ENCODE data around the gene METTL16. TPM values are rescaled to one million over a fixed set of nuclear protein-coding genes. Genes with fewer than 3 reads are reported as not detected.
A peak's percentile ranks its signal among the peaks of the same experiment; 100 is the strongest.
"Not testable (repeated sequence)": the region's sequence is repeated elsewhere in the genome, so short reads cannot be mapped to it uniquely, and the experiment has no call there.

Gene METTL16, protein sequence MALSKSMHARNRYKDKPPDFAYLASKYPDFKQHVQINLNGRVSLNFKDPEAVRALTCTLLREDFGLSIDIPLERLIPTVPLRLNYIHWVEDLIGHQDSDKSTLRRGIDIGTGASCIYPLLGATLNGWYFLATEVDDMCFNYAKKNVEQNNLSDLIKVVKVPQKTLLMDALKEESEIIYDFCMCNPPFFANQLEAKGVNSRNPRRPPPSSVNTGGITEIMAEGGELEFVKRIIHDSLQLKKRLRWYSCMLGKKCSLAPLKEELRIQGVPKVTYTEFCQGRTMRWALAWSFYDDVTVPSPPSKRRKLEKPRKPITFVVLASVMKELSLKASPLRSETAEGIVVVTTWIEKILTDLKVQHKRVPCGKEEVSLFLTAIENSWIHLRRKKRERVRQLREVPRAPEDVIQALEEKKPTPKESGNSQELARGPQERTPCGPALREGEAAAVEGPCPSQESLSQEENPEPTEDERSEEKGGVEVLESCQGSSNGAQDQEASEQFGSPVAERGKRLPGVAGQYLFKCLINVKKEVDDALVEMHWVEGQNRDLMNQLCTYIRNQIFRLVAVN
- 10 to 100 TPM; 19.7 to 21.3 TPM for total RNA-seq

DNA sequence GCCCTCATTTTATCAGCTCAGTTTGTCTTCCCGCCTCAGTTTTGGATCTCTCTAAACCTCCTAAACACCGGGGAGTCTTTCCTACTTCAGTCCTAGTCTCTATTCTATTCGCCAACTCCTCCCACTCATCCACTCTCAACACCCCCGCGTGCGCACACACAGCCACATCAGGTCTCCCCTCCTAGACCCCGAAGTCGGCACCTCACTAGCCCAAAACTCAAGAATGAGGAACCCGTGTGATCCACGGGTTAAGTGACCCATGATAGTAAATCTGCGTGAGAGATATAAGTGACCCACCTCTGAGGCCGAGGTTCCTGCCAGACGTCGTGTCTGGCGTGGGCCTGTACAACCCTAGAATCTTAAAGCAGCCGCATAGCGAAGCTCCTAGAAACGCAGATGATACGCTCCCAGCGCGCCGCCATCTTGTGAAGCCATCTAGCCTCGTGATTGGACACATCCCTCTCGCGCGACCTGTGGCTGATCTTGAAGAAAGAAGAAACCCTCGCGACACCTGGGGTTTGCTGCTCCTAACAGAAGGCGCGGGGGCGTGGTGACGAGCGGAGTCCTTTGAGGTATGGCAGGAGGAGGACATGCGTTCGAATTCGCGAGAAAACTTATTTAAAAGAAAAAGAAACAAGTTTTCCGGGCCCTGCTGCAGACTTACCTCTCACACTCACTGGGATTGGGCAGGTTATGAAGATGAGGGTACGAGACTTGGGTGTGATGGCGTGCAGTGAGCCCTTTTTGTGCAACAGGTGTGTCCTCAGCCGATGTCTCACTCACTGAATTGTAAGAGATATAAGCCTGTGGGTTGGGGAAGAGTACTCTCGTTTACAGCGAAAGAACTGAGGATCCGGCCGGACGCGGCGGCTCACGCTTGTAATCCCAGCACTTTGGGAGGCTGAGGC is at the start of gene METTL16:
METTL16 (minus strand) TSS at position 427 of the 908 bp plus-strand sequence. CDS start 9,557 bp downstream, outside the sequence.
- Mint-ChIP-seq H3K4me3 (no peak within 1 kb of the TSS), H3K27me3 (no peaks in the 10 kb centered on the region), H3K9me3 (no peaks in the 10 kb centered on the region), H3K27ac (no peak within 1 kb of the TSS), H3K36me3 (ENCODE audit: low read depth) (peaks cover 12% of the 10 kb centered on the region), H3K4me1 (peaks cover 15% of the 10 kb centered on the region)
- CTCF ChIA-PET = interaction anchor here (0.6 to 1.7 kb wide), 6 partner anchors 10 to 325 kb away, joined by 3 to 8 read pairs (median 4); no protein-coding TSS in a partner anchor
- POLR2A ChIA-PET = interaction anchor here (0.7 to 3.2 kb wide), 18 partner anchors 9 to 795 kb away, joined by 3 to 22 read pairs (median 4); partner anchors contain the start of genes PAFAH1B1 and TSR1
- peak; percentile 99 for DNase-seq

DNA sequence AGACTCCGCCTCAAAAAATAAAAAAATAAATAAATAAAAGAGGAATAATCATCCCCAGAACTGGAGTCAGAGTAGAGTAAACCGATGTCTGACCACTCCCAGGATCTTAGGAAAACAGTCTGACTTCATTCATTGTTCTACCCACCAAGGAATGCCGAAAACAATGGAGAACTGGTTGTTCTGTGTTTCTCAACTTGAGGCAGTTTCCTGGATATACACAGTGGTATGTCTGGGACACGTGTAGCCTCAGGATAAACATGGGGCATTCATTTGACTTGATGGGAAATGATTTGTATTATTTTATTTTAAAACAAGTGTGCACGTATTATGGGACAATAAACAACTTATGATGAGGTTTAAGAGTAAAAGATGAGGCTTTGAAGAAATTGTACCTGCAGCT is 49.0 kb upstream of the METTL16 start:
- no peaks in the 10 kb centered on the region for H3K9me3 Mint-ChIP-seq
- no peak overlapping the region for H3K4me3 Mint-ChIP-seq
- POLR2A ChIA-PET = no interaction called here
- H3K27ac Mint-ChIP-seq = no peak overlapping the region
- no peak for DNase-seq
- no peaks in the 10 kb centered on the region for H3K36me3 Mint-ChIP-seq (ENCODE audit: low read depth)
- CTCF ChIA-PET = no interaction called here
- H3K4me1 Mint-ChIP-seq = peaks cover 6% of the 10 kb centered on the region
- H3K27me3 Mint-ChIP-seq = peaks cover 7% of the 10 kb centered on the region

DNA sequence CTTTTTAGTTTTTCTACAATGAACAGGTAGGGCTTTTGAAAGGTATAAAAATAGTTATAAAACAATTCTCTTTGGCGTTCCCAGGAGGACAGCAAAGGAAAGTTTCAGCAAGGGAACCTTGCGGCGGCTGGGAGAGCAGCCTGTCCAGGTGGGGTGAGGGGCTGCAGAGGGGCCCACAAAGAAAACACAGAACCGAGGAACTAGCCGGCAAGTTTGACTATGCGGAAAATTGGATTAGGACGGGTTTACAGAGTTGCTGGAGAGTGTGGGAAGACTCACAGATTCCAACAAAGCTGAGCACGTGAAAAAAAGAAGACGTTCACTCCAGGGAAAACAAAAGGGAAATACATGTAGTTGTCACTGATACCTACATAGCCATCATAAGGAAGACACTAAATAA is 40.2 kb upstream of the METTL16 start:
- Mint-ChIP-seq H3K9me3 (no peaks in the 10 kb centered on the region), H3K27ac (no peak overlapping the region), H3K36me3 (ENCODE audit: low read depth) (no peaks in the 10 kb centered on the region), H3K4me1 (no peaks in the 10 kb centered on the region), H3K27me3 (peaks cover 7% of the 10 kb centered on the region), H3K4me3 (no peak overlapping the region)
- CTCF ChIA-PET = no interaction called here
- POLR2A ChIA-PET = no interaction called here
- DNase-seq = no peak

DNA sequence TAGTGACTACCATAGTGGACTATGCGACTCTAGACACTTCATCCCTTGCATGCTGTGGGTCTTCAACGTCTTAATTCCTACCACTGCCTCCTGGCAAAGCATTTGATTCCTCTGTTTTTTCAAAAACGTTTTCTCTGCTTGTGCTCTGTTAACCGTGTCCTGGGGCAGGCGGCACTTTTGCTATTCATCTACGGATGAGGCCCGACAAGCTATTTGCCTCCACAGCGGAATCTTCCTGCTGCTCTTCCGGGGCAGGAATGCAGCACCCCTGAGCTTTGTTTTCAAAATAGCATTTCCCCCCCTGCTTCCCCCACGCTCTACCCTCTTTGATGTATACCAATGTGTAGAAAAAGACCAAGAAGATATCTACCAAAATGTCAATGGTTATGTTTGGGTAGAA is 39.8 kb upstream of the METTL16 start:
- H3K27me3 Mint-ChIP-seq = peaks cover 7% of the 10 kb centered on the region

DNA sequence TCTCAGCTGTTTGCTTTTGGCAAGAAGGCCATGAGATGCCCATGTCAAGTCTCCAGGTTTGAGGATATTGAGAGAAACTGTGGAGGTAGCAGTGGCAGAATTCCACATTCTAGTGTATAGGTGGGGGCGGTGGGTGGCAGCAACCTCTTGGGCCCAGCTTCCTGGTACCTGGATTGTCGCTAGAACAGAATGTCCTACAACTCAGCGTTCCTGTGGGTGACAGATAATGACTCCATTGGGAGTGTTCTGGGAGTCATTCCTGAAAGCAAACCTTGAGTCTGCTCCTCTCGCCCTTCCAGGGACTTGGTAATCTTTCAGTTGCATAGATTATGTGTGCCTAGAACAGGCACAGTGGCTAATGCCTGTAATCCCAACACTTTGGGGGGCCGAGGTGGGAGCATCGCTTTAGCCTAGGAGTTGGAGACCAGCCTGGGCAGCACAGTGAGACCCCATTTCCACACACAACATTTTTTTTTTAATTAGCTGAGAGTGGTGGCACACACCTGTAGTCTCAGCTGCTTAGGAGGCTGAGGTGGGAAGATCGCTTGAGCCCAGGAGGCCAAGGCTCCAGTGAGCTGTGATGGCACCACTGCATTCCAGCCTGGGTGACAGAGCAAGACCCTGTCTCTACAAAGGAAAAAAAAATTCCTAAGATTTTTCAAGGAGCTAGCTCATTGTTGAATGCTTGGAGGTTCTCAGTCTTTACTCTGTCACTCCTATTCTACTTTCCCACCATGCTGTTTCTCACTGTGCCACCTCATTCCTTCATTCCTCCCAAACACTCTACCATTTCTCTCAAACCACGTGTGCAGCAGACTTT is 37.9 kb upstream of the METTL16 start:
- Mint-ChIP-seq H3K4me3 (no peak overlapping the region), H3K27me3 (peaks cover 5% of the 10 kb centered on the region), H3K9me3 (no peaks in the 10 kb centered on the region), H3K4me1 (no peaks in the 10 kb centered on the region), H3K36me3 (ENCODE audit: low read depth) (no peaks in the 10 kb centered on the region), H3K27ac (no peak overlapping the region)
- POLR2A ChIA-PET = no interaction called here
- DNase-seq = no peak
- CTCF ChIA-PET = interaction anchor here (0.6 to 0.7 kb wide), 2 partner anchors 91 to 158 kb away, joined by 3 read pairs; no protein-coding TSS in a partner anchor

More for the DNA sequence above, 39.8 kb upstream of the METTL16 start:
- Mint-ChIP-seq H3K9me3 (no peaks in the 10 kb centered on the region), H3K4me3 (no peak overlapping the region), H3K4me1 (no peaks in the 10 kb centered on the region), H3K27ac (no peak overlapping the region), H3K36me3 (ENCODE audit: low read depth) (no peaks in the 10 kb centered on the region)
- no peak for DNase-seq
- ChIA-PET POLR2A (no interaction called here), CTCF (no interaction called here)

DNA sequence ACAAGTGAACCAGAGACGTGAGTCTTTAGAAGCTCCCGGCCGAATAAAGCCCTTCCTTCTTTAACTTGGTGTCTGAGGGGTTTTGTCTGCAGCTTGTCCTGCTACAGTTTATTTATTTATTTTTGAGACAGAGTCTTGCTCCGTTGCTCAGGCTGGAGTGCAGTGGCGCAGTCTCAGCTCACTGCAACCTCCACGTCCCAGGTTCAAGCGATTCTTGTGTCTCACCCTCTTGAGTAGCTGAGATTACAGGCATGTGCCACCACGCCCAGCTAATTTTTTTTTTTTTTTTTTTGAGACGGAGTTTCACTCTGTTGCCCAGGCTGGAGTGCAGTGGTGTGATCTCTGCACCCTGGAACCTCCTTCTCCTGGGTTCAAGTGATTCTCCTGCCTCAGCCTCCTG is 36.3 kb upstream of the METTL16 start:
- H3K9me3 Mint-ChIP-seq; H3K4me1 Mint-ChIP-seq; H3K36me3 Mint-ChIP-seq (ENCODE audit: low read depth); H3K4me3 Mint-ChIP-seq; CTCF ChIA-PET; H3K27me3 Mint-ChIP-seq; DNase-seq; H3K27ac Mint-ChIP-seq; POLR2A ChIA-PET: not testable (repeated sequence)

DNA sequence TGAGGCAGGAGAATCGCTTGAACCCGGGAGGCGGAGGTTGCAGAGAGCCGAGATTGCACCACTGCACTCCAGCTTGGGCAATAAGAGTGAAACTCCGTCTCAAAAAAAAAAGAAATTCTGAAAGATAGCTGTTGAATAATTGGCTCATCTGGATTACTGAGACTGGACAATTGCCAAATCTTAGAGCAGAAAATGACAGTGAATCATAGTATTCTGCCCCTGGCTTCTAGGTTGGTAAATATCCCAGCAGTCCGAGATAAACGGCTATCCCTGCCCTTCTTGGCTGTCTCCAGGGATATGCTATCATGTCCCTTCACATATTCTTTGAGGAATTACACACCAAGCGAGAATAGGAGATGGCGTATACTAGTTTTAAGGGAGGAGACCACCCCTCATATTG is 35.5 kb upstream of the METTL16 start:
- CTCF ChIA-PET = no interaction called here
- no peak overlapping the region for H3K4me3 Mint-ChIP-seq
- H3K4me1 Mint-ChIP-seq = no peaks in the 10 kb centered on the region
- no peak overlapping the region for H3K27ac Mint-ChIP-seq
- POLR2A ChIA-PET = no interaction called here
- DNase-seq = no peak
- no peaks in the 10 kb centered on the region for H3K36me3 Mint-ChIP-seq (ENCODE audit: low read depth)
- peaks cover 4% of the 10 kb centered on the region for H3K27me3 Mint-ChIP-seq
- no peaks in the 10 kb centered on the region for H3K9me3 Mint-ChIP-seq

DNA sequence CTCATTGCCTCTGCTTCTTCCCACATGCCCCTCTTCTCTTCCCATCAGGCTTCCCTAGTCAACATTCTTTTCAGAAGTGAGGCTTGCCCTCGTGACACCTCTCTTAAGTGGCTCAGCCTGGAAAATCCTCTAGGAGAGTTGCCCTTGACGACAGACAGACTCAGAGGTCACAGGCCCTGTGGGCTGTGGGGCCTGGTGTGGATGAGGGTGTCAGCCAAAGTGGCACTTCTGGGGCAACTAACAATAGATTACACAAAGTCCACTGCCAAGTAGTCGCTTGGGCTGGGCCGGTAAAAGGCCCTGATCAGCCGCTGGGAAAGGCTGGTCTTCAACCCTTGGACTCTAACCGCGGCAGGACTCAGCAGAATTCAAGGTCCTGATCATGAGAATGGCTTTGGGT is 33.7 kb upstream of the METTL16 start:
- ChIA-PET POLR2A (no interaction called here), CTCF (no interaction called here)
- no peak for DNase-seq
- Mint-ChIP-seq H3K36me3 (ENCODE audit: low read depth) (no peaks in the 10 kb centered on the region), H3K27ac (no peak overlapping the region), H3K4me3 (no peak overlapping the region), H3K4me1 (no peaks in the 10 kb centered on the region), H3K27me3 (no peaks in the 10 kb centered on the region), H3K9me3 (no peaks in the 10 kb centered on the region)

DNA sequence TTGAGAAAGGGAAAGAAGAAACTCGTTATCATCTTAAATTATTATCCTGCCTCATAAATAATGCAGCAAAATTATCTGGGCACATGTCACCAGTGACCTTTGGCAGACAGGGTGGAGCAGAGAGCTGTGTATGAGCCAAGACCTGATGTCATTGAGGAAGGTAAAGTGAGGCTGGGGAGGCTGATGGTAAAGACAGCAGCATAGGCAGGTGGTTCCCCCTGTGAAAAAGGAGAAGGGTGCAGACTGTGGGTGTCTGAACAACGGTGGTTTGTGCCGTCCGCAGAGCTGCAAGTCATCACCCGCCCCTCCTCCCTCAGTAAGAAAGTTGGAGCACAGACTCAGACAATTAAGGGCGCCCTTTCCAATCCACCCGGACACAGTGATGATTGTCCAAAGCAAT is 30.8 kb upstream of the METTL16 start:
- Mint-ChIP-seq H3K9me3 (no peaks in the 10 kb centered on the region), H3K27me3 (no peaks in the 10 kb centered on the region), H3K27ac (no peak overlapping the region), H3K4me1 (no peaks in the 10 kb centered on the region), H3K36me3 (ENCODE audit: low read depth) (no peaks in the 10 kb centered on the region), H3K4me3 (no peak overlapping the region)
- POLR2A ChIA-PET = no interaction called here
- DNase-seq = no peak
- CTCF ChIA-PET = interaction anchor here (0.7 kb wide), 1 partner anchor 129 kb away, joined by 3 read pairs; no protein-coding TSS in a partner anchor

DNA sequence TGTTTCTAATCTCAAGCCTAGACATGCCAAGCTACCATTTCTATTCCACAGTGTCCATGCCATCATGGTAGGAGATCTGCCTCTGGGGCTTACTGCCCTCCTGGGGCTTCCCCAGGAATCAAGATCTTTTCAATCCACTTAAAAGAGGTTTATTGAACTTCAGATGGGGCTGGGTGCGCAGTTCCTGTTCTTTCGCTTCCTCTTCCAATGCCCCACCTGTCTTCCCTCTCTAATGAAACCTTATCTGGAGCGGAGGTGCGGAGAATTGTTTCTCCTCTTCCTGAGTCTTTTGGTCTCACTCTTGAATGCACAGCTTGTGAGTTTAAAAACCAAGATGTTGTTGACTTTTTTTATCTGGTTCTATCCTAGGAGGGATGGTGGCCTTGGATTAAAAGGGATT is 30.4 kb upstream of the METTL16 start:
- DNase-seq = no peak
- H3K4me1 Mint-ChIP-seq = no peaks in the 10 kb centered on the region
- H3K9me3 Mint-ChIP-seq = no peaks in the 10 kb centered on the region
- POLR2A ChIA-PET = no interaction called here
- H3K27ac Mint-ChIP-seq = no peak overlapping the region
- no peak overlapping the region for H3K4me3 Mint-ChIP-seq
- H3K36me3 Mint-ChIP-seq (ENCODE audit: low read depth) = no peaks in the 10 kb centered on the region
- CTCF ChIA-PET = interaction anchor here (0.7 kb wide), 1 partner anchor 129 kb away, joined by 3 read pairs; no protein-coding TSS in a partner anchor
- no peaks in the 10 kb centered on the region for H3K27me3 Mint-ChIP-seq

DNA sequence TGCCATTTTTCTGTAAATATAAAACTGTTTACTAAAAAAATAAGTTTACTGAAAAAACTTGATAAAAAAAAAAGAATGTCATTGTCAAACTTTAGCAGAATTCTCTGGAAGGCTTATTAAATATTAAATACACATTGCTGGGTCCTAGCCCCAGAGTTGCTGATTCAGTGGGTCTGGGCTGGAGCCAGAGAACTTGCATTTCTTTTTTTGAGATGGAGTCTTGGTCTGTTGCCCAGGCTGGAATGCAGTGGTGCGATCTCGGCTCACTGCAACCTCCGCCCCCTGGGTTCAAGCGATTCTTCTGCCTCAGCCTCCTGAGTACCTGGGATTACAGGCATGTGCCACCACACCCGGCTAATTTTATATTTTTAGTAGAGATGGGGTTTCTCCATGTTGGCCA is 25.9 kb upstream of the METTL16 start:
- POLR2A ChIA-PET; CTCF ChIA-PET; H3K27me3 Mint-ChIP-seq; H3K27ac Mint-ChIP-seq; H3K4me1 Mint-ChIP-seq; DNase-seq; H3K4me3 Mint-ChIP-seq; H3K9me3 Mint-ChIP-seq; H3K36me3 Mint-ChIP-seq (ENCODE audit: low read depth): not testable (repeated sequence)

DNA sequence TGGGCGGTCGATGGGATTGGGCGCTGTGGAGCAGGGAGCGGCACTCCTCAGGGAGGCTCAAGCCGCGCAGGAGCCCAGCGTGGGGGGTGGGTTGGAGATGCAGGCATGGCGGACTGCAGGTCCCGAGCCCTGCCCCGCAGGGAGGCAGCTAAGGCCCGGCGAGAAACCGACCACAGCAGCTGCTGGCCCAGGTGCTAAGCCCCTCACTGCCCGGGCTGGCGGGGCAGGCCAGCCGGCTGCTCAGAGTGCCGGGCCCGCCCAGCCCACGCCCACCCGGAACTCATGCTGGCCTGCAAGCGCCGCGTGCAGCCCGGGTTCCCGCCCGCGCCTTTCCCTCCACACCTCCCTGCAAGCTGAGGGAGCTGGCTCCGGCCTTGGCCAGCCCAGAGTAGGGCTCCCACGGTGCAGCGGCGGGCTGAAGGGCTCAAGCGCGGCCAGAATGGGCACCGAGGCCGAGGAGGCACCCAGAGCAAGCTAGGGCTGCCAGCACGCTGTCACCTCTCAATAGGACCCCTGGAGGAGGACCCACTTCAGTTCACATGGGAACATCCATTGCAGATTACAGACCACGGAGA is 20.5 kb upstream of the METTL16 start:
- H3K4me3 Mint-ChIP-seq = no peak overlapping the region
- POLR2A ChIA-PET = no interaction called here
- H3K9me3 Mint-ChIP-seq = no peaks in the 10 kb centered on the region
- no peaks in the 10 kb centered on the region for H3K27me3 Mint-ChIP-seq
- H3K36me3 Mint-ChIP-seq (ENCODE audit: low read depth) = no peaks in the 10 kb centered on the region
- H3K4me1 Mint-ChIP-seq = peaks cover 4% of the 10 kb centered on the region
- no peak for DNase-seq
- CTCF ChIA-PET = no interaction called here
- no peak overlapping the region for H3K27ac Mint-ChIP-seq

Measured in activated CD4-positive, alpha-beta memory T cell treated with anti-CD3 and anti-CD28 coated beads, Interleukin-2, amount 10 ng/mL, durations not matched to agents 7 days and 5 days (primary cell).